HG03159 (cell line): Measurements from ENCODE around the gene RPS3A.
A peak's percentile ranks its signal among the peaks of the same experiment; 100 is the strongest.
"Not testable (repeated sequence)": the region's sequence is repeated elsewhere in the genome, so short reads cannot be mapped to it uniquely, and the experiment has no call there.

Experiments
- ATAC-seq: cut with Tn5 transposase; IDR thresholded peaks from one replicate; pipeline ENCODE4 v1.9.1; 2021; ENCODE audit warnings: mild to moderate bottlenecking, moderate library complexity; ENCODE audit not compliant: unreplicated experiment

Gene RPS3A

GRCh38 chr4:151114338-151114737, 14.9 kb downstream of the RPS3A start:
- ATAC-seq: no peak

- ATAC-seq: no peak
Observed at GRCh38 chr4:151114986-151115385, 15.6 kb downstream of the RPS3A start.

GRCh38 chr4:151117371-151117962, 18.0 kb downstream of the RPS3A start:
- ATAC-seq: peak; percentile 93

GRCh38 chr4:151129796-151130195, 30.4 kb downstream of the RPS3A start:
- no peak for ATAC-seq

GRCh38 chr4:151133311-151133710, 33.9 kb downstream of the RPS3A start:
- ATAC-seq: no peak

- not testable (repeated sequence) for ATAC-seq
Observed at GRCh38 chr4:151136048-151136447, 36.6 kb downstream of the RPS3A start.

- no peak for ATAC-seq
Observed at GRCh38 chr4:151139814-151140213, 40.4 kb downstream of the RPS3A start.

- ATAC-seq: no peak
Observed at GRCh38 chr4:151142758-151143157, 43.3 kb downstream of the RPS3A start.

- ATAC-seq: no peak
Observed at GRCh38 chr4:151143162-151143561, 43.7 kb downstream of the RPS3A start.

- no peak for ATAC-seq
Observed at GRCh38 chr4:151143811-151144210, 44.4 kb downstream of the RPS3A start.

- ATAC-seq: no peak
Observed at GRCh38 chr4:151144329-151145072, 45.1 kb downstream of the RPS3A start.

GRCh38 chr4:151147000-151147399, 47.6 kb downstream of the RPS3A start:
- no peak for ATAC-seq

- no peak for ATAC-seq
Observed at GRCh38 chr4:151148261-151148660, 48.8 kb downstream of the RPS3A start.

- ATAC-seq: no peak
Observed at GRCh38 chr4:151150821-151151580, 51.6 kb downstream of the RPS3A start.

- ATAC-seq: no peak
Observed at GRCh38 chr4:151152028-151152427, 52.6 kb downstream of the RPS3A start.

- ATAC-seq: no peak
Observed at GRCh38 chr4:151153585-151153984, 54.2 kb downstream of the RPS3A start.
